Adrenal gland (tissue), 5 donors: ENCODE results near the gene AXIN1.

Experiments
- POLR2A ChIP-seq, 2 donors: fragments of 450-650 bp; IDR thresholded peaks; one replicate each; pipeline ENCODE4 v1.6.1; 2017; ENCODE audit warnings: antibody characterized with exemption in 2 of 2, mild to moderate bottlenecking in 2 of 2, moderate library complexity in 1 of 2
- TF ChIP-seq, protein P1 (sequence below), 6 experiments: fragments of 450-650 bp in 4 of 6; fragments of 200-600 bp in 2 of 6; sonication (generic) in 1 of 6; IDR thresholded peaks; 1 replicate in 5 of 6; 2 replicates in 1 of 6; pipeline versions ENCODE4 v1.5.1 to v1.8.0; 2016 to 2021; ENCODE audit warnings: antibody characterized with exemption in 6 of 6, mild to moderate bottlenecking in 2 of 6, moderate library complexity in 1 of 6
- donor health status: DM: no; HTN: no; CAD: no.

DNA sequence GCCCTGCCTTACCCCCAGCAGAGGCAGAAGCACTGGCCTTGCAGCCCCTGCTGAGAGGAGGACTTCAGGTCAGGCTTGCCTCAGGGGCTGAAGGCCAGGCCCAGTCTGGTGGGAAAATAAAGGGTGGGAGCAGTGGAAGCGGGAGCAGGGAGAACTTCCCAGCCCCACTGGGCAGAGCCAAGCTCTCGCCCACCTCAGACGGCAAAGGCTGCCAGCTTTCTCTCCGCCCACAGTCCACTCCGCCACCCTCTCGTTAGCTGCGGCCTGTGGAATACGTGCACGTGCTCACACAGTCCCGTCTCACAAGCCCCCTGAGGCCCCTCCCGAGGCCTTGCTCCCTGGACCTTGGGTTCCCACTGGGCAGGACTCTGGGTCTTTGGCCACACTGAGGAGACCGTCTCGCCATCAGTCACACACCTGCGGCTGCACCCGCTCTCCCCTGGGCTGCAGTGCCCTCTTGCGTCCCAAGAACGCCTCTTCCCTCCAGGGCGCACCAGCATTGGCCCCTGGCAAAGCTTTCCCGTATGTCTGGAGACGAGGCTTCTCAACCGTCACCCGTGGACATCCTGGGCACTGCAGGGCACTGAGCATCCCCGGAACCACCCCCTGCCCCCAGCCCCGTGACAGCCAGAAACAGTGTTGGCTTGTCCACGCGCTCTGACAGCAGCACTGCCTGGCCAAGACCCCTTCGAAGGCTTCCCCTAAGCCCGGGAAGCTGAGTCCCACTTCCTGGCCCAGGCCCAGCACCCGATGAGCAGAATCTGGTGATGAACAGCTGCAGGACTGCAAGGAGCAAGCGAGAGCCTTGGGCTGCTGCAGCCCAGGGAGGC is 9.6 kb upstream of the AXIN1 start:
- TF ChIP-seq, protein P1, sequence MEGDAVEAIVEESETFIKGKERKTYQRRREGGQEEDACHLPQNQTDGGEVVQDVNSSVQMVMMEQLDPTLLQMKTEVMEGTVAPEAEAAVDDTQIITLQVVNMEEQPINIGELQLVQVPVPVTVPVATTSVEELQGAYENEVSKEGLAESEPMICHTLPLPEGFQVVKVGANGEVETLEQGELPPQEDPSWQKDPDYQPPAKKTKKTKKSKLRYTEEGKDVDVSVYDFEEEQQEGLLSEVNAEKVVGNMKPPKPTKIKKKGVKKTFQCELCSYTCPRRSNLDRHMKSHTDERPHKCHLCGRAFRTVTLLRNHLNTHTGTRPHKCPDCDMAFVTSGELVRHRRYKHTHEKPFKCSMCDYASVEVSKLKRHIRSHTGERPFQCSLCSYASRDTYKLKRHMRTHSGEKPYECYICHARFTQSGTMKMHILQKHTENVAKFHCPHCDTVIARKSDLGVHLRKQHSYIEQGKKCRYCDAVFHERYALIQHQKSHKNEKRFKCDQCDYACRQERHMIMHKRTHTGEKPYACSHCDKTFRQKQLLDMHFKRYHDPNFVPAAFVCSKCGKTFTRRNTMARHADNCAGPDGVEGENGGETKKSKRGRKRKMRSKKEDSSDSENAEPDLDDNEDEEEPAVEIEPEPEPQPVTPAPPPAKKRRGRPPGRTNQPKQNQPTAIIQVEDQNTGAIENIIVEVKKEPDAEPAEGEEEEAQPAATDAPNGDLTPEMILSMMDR (IDR thresholded peaks at IDR 0.05) = peak; percentile 44 to 82 (median 76)
- TF ChIP-seq POLR2A (IDR thresholded peaks at IDR 0.05) = no peak
